A673 (cell line): ENCODE measurements around the gene ATP1A1.

ENCODE experiments used
- CTCF ChIP-seq: fragments of 300-800, 200-600 bp; sonication (generic); conservative IDR thresholded peaks from 2 replicates; pipeline ENCODE4 v1.5.1; 2017; ENCODE audit warnings: low read depth, mild to moderate bottlenecking, antibody characterized with exemption, low read length, moderate library complexity, mixed read lengths
- EZH2 ChIP-seq: fragments of 200-600 bp; sonication (generic); IDR thresholded peaks from 2 replicates; pipeline ENCODE4 v1.6.1; 2017; ENCODE audit warnings: borderline replicate concordance, low read depth, mild to moderate bottlenecking, mixed read lengths, antibody characterized with exemption, low read length; ENCODE audit not compliant: poor library complexity, severe bottlenecking

GRCh38 chr1:116393792-116394191 lies 20.7 kb downstream of the ATP1A1 start:
- TF ChIP-seq CTCF (no peak), EZH2 (no peak)
